Brain microvascular endothelial cell (primary cell): ENCODE results near the gene MATN3.

Experiments
- DNase-seq: peaks from one replicate; pipeline ENCODE4 v3.0.0-alpha.2; 2020
- H3K27ac ChIP-seq: fragments of 250-450 bp; sonication (Bioruptor Pico); 2 replicates; pipeline ENCODE4 v1.5.1; 2020; ENCODE audit warnings: mild to moderate bottlenecking, moderate library complexity
- H3K27me3 ChIP-seq: fragments of 250-450 bp; sonication (Bioruptor Pico); replicated peaks from 2 replicates; pipeline ENCODE4 v1.5.1; 2020; ENCODE audit warnings: mild to moderate bottlenecking
- H3K36me3 ChIP-seq: fragments of 250-450 bp; sonication (Bioruptor Pico); replicated peaks from 2 replicates; pipeline ENCODE4 v1.5.1; 2020; ENCODE audit warnings: mild to moderate bottlenecking
- H3K4me3 ChIP-seq: 2 replicates; pipeline ENCODE4 v1.5.1; 2011; ENCODE audit warnings: low read depth, mild to moderate bottlenecking, control low read depth, low read length, moderate library complexity
- in situ Hi-C: cut with HindIII; loops from 2 replicates; pipeline ENCODE4 v1.10.0; 2017; ENCODE audit warnings: low sequenced_read_pairs, low pct_ligation_motif_present
- TF ChIP-seq, protein P1 (sequence below): IDR thresholded peaks from 2 replicates; pipeline ENCODE4 v1.5.1; 2011; ENCODE audit warnings: low read depth, mild to moderate bottlenecking, moderate library complexity, low read length, control low read depth, inconsistent platforms; ENCODE audit errors: missing control alignments

MATN3 gene

GRCh38 chr2:20025065-20025786 lies 12.8 kb upstream of the MATN3 start:
- TF ChIP-seq, protein P1, sequence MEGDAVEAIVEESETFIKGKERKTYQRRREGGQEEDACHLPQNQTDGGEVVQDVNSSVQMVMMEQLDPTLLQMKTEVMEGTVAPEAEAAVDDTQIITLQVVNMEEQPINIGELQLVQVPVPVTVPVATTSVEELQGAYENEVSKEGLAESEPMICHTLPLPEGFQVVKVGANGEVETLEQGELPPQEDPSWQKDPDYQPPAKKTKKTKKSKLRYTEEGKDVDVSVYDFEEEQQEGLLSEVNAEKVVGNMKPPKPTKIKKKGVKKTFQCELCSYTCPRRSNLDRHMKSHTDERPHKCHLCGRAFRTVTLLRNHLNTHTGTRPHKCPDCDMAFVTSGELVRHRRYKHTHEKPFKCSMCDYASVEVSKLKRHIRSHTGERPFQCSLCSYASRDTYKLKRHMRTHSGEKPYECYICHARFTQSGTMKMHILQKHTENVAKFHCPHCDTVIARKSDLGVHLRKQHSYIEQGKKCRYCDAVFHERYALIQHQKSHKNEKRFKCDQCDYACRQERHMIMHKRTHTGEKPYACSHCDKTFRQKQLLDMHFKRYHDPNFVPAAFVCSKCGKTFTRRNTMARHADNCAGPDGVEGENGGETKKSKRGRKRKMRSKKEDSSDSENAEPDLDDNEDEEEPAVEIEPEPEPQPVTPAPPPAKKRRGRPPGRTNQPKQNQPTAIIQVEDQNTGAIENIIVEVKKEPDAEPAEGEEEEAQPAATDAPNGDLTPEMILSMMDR: no peak
- H3K4me3 ChIP-seq: no peak overlapping the region
- H3K27me3 ChIP-seq: no peaks in the 10 kb centered on the region
- H3K36me3 ChIP-seq: peaks cover 14% of the 10 kb centered on the region
- no peak overlapping the region for H3K27ac ChIP-seq
- DNase-seq: no peak
- in situ Hi-C loops: loop anchor here (10.0 kb wide), 1 partner anchor 70 kb away; no protein-coding TSS in a partner anchor

DNA sequence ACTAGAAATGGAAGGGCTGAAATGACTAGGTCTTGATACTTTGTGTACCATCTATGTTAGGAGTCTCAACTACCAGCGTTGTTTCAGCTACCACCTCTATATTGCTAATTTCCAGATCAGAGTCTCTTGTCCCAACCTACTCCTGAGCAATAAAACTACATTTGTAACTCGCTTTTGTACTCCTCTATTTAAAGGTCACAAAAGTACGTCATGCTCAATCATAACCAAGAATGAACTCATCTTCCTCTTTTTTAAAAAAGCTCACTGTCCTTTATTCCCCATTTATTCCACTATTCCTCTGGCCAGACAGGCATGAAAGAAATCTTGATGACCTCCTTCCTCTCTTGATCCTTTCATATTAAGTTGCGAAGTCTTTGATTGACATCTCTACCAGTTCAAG lies 11.2 kb upstream of the MATN3 start:
- TF ChIP-seq, protein P1: no peak
- no peaks in the 10 kb centered on the region for H3K27me3 ChIP-seq

DNA sequence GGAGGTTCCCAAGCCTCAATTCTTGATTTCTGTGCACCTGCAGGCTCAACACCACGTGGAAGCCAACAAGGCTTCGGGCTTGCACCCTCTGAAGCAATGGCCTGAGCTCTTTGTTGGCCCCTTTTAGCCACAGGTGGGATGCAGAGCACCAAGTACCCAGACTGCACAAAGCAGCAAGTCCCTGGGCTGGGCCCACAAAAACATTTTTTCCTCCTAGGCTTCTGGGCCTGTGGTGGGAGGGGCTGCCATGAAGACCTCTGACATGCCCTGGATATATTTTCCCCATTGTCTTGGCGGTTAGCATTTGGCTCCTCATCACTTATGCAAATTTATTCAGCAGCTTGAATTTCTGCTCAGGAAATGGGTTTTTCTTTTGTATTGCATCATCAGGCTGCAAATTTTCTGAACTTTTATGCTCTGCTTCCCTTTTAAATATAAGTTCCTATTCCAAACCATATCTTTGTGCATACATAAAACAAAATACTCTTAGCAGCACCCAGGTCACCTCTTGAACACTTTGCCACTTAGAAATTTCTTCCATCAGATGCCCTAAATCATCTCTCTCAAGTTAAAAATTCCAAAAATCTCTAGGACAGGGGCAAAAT lies 9.0 kb upstream of the MATN3 start:
- in situ Hi-C loops: loop anchor here (10.0 kb wide), 1 partner anchor 73 kb away; no protein-coding TSS in a partner anchor
- TF ChIP-seq, protein P1: no peak
- Histone ChIP-seq H3K4me3 (no peak overlapping the region), H3K36me3 (no peaks in the 10 kb centered on the region), H3K27ac (no peak overlapping the region), H3K27me3 (no peaks in the 10 kb centered on the region)
- no peak for DNase-seq

More for the DNA sequence above, 11.2 kb upstream of the MATN3 start:
- no peak for DNase-seq
- Histone ChIP-seq H3K27ac (no peak overlapping the region), H3K4me3 (no peak overlapping the region), H3K36me3 (peaks cover 1% of the 10 kb centered on the region)
- in situ Hi-C loops: loop anchor here (10.0 kb wide), 1 partner anchor 71 kb away; no protein-coding TSS in a partner anchor

GRCh38 chr2:20019747-20020146 lies 7.3 kb upstream of the MATN3 start:
- no peak overlapping the region for H3K27ac ChIP-seq
- no peaks in the 10 kb centered on the region for H3K36me3 ChIP-seq
- H3K27me3 ChIP-seq: no peaks in the 10 kb centered on the region
- in situ Hi-C loops: loop anchor here (10.0 kb wide), 1 partner anchor 75 kb away; no protein-coding TSS in a partner anchor
- DNase-seq: no peak
- no peak overlapping the region for H3K4me3 ChIP-seq
- TF ChIP-seq, protein P1: no peak

DNA sequence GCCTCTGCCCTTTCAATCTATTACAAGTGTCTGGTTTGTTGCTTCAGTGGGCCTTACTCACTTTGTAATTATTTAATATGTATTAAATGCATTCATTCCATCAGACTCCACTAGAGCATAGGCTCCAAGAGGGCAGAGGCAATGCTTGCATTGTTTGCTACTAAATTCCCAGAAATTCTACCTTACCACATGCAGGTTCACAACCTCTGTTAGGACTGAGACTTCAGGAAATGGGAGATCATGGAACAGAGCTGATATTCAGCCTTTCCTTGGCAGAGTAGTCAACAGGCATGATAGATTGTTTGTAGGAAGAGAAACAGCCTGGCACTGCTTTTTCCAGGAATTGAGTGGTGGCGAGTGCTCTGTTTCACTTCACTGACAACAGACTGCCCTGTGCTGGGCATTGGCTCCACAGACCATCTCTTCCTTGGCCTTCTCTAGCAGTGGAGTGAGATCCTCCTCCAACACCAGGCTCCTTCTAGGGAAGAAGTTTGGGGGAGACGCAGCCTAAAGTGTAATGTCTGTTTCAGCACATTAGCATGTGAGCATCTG lies 6.2 kb upstream of the MATN3 start:
- Histone ChIP-seq H3K27me3 (no peaks in the 10 kb centered on the region), H3K36me3 (no peaks in the 10 kb centered on the region), H3K4me3 (no peak overlapping the region), H3K27ac (no peak overlapping the region)
- no peak for DNase-seq
- in situ Hi-C loops: no loop called here
- TF ChIP-seq, protein P1: no peak
